Astrocyte (in vitro differentiated cells and primary cell): ENCODE measurements around the gene NRIP2. TPM values are rescaled to one million over a fixed set of nuclear protein-coding genes. Genes with fewer than 3 reads are reported as not detected.

ENCODE experiments used
- DNase-seq: peaks from one replicate; pipeline ENCODE4 v3.0.0-alpha.2; 2010; ENCODE audit warnings: low read depth
- FAIRE-seq: peaks from 2 replicates; lab custom pipeline; 2011; peaks lifted over from hg19 to GRCh38; lab: Jason Lieb, UNC
- H2AFZ ChIP-seq: 2 replicates; pipeline ENCODE4 v1.6.0; 2012; ENCODE audit warnings: low read depth, low read length, inconsistent platforms
- H3K27ac ChIP-seq: 2 replicates; pipeline ENCODE4 v1.5.1; 2011; ENCODE audit warnings: low read depth, low read length, inconsistent platforms
- H3K27me3 ChIP-seq: 2 replicates; pipeline ENCODE4 v1.6.0; 2011; ENCODE audit warnings: low read length, inconsistent platforms; ENCODE audit not compliant: insufficient read depth
- H3K36me3 ChIP-seq: 2 replicates; pipeline ENCODE4 v1.5.1; 2011; ENCODE audit warnings: low read length, inconsistent platforms; ENCODE audit not compliant: insufficient read depth
- H3K4me1 ChIP-seq: 2 replicates; pipeline ENCODE4 v1.5.1; 2011; ENCODE audit warnings: low read length, inconsistent platforms; ENCODE audit not compliant: insufficient read depth
- H3K4me2 ChIP-seq: 2 replicates; pipeline ENCODE4 v1.6.0; 2012; ENCODE audit warnings: low read length, inconsistent platforms
- H3K4me3 ChIP-seq: 2 replicates; pipeline ENCODE4 v1.5.1; 2011; ENCODE audit warnings: low read depth, mild to moderate bottlenecking, low read length, inconsistent platforms; ENCODE audit not compliant: insufficient read depth
- H3K79me2 ChIP-seq: 2 replicates; pipeline ENCODE4 v1.6.0; 2012; ENCODE audit warnings: mild to moderate bottlenecking, low read length, inconsistent platforms; ENCODE audit not compliant: insufficient read depth
- H3K9ac ChIP-seq: 2 replicates; pipeline ENCODE4 v1.6.0; 2012; ENCODE audit warnings: mild to moderate bottlenecking, low read length, inconsistent platforms
- H3K9me3 ChIP-seq: 2 replicates; pipeline ENCODE4 v1.5.1; 2012; ENCODE audit warnings: low read depth, mild to moderate bottlenecking, low read length, inconsistent platforms; ENCODE audit not compliant: insufficient read depth
- H4K20me1 ChIP-seq: 2 replicates; pipeline ENCODE4 v1.6.0; 2012; ENCODE audit warnings: low read length, inconsistent platforms; ENCODE audit not compliant: insufficient read depth
- H3K27ac Mint-ChIP-seq: one replicate; pipeline ENCODE4 v1.8.0; 2021; ENCODE audit warnings: mild to moderate bottlenecking, mixed read lengths; ENCODE audit not compliant: unreplicated experiment
- H3K27me3 Mint-ChIP-seq: one replicate; pipeline ENCODE4 v1.8.0; 2021; ENCODE audit warnings: low read depth, mixed read lengths; ENCODE audit not compliant: unreplicated experiment
- H3K36me3 Mint-ChIP-seq: one replicate; pipeline ENCODE4 v1.8.0; 2021; ENCODE audit warnings: low read depth, mixed read lengths; ENCODE audit not compliant: unreplicated experiment
- H3K4me1 Mint-ChIP-seq: one replicate; pipeline ENCODE4 v1.8.0; 2021; ENCODE audit warnings: low read depth, mixed read lengths; ENCODE audit not compliant: unreplicated experiment
- H3K4me3 Mint-ChIP-seq: one replicate; pipeline ENCODE4 v1.8.0; 2021; ENCODE audit warnings: mild to moderate bottlenecking, moderate library complexity, mixed read lengths; ENCODE audit not compliant: unreplicated experiment
- H3K9me3 Mint-ChIP-seq: one replicate; pipeline ENCODE4 v1.8.0; 2021; ENCODE audit warnings: mild to moderate bottlenecking, mixed read lengths; ENCODE audit not compliant: unreplicated experiment
- CTCF ChIP-seq: IDR thresholded peaks from 2 replicates; pipeline ENCODE4 v1.5.1; 2011; ENCODE audit warnings: low read depth, mild to moderate bottlenecking, inconsistent platforms, low read length, moderate library complexity; ENCODE audit not compliant: insufficient read depth
- EZH2 ChIP-seq: IDR thresholded peaks from 2 replicates; pipeline ENCODE4 v1.6.1; 2012; ENCODE audit warnings: mild to moderate bottlenecking, low read length, inconsistent platforms; ENCODE audit not compliant: insufficient read depth
- total RNA-seq: library from RNA; stranded (reverse); gene quantifications from 2 replicates; pipeline ENCODE4 v1.2.1, GENCODE V29; 2021

NRIP2 gene
- total RNA-seq, 1 donor from 2014 or later, result not detected

GRCh38 chr12:2826721-2827515 lies 7.9 kb downstream of the NRIP2 start:
- Histone ChIP-seq H3K27me3 (no peaks in the 10 kb centered on the region), H3K4me1 (peaks cover 9% of the 10 kb centered on the region), H3K36me3 (peaks cover 21% of the 10 kb centered on the region), H3K4me2 (peak overlapping the region; percentile 15), H3K9ac (no peak overlapping the region), H3K4me3 (no peak overlapping the region), H3K9me3 (no peaks in the 10 kb centered on the region), H3K27ac (no peak overlapping the region), H2AFZ (no peak overlapping the region), H3K79me2 (no peaks in the 10 kb centered on the region), H4K20me1 (no peaks in the 10 kb centered on the region)
- no peak for TF ChIP-seq EZH2
- TF ChIP-seq CTCF, result no peak
- Mint-ChIP-seq H3K27me3 (no peaks in the 10 kb centered on the region), H3K4me1 (peaks cover 5% of the 10 kb centered on the region), H3K4me3 (no peak overlapping the region), H3K27ac (no peak overlapping the region), H3K9me3 (peaks cover 1% of the 10 kb centered on the region), H3K36me3 (peaks cover 39% of the 10 kb centered on the region)
- FAIRE-seq (no peak), DNase-seq (no peak)

GRCh38 chr12:2826036-2826435 lies 8.8 kb downstream of the NRIP2 start:
- no peak overlapping the region for H2AFZ ChIP-seq
- no peaks in the 10 kb centered on the region for H4K20me1 ChIP-seq
- Mint-ChIP-seq H3K27ac (no peak overlapping the region), H3K9me3 (no peaks in the 10 kb centered on the region), H3K4me1 (peaks cover 5% of the 10 kb centered on the region), H3K27me3 (no peaks in the 10 kb centered on the region), H3K4me3 (no peak overlapping the region), H3K36me3 (peaks cover 37% of the 10 kb centered on the region)
- peaks cover 21% of the 10 kb centered on the region for H3K36me3 ChIP-seq
- H3K27me3 ChIP-seq, result no peaks in the 10 kb centered on the region
- no peak overlapping the region for H3K9ac ChIP-seq
- H3K9me3 ChIP-seq, result no peaks in the 10 kb centered on the region
- TF ChIP-seq CTCF, result no peak
- no peak for TF ChIP-seq EZH2
- DNase-seq, result no peak
- H3K4me2 ChIP-seq, result no peak overlapping the region
- no peaks in the 10 kb centered on the region for H3K79me2 ChIP-seq
- FAIRE-seq, result no peak
- H3K27ac ChIP-seq, result no peak overlapping the region
- no peak overlapping the region for H3K4me3 ChIP-seq
- peaks cover 9% of the 10 kb centered on the region for H3K4me1 ChIP-seq

DNA sequence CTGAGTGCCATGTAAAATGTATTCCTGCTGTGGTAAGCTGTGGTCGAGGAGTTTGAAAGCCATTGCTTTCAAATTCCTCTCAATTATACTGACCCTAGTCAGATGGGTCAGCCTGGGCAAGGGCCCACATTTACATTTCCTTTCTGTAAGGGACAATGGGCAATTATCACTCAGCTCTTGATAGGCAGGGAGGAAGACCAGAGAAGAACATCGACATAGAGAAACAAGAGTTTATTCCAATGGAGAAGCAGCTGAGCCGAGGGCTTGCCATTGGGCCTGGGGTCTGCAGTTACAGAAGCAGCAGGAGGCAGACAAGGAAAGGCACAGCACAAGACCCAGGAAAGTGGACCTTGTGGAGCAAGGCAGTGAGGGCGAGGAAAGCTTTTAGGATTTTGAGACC lies 9.7 kb downstream of the NRIP2 start:
- Histone ChIP-seq H3K4me3 (no peak overlapping the region), H3K4me2 (no peak overlapping the region)
- H3K36me3 Mint-ChIP-seq, result peaks cover 34% of the 10 kb centered on the region

More for the DNA sequence above, 9.7 kb downstream of the NRIP2 start:
- Histone ChIP-seq H3K9ac (no peak overlapping the region), H2AFZ (no peak overlapping the region), H3K4me1 (peaks cover 9% of the 10 kb centered on the region), H3K27ac (peak overlapping the region; percentile 43), H3K36me3 (peaks cover 21% of the 10 kb centered on the region), H3K79me2 (no peaks in the 10 kb centered on the region), H4K20me1 (no peaks in the 10 kb centered on the region), H3K9me3 (no peaks in the 10 kb centered on the region), H3K27me3 (no peaks in the 10 kb centered on the region)
- FAIRE-seq, result no peak
- Mint-ChIP-seq H3K4me3 (no peak overlapping the region), H3K27me3 (no peaks in the 10 kb centered on the region), H3K4me1 (peaks cover 5% of the 10 kb centered on the region), H3K27ac (no peak overlapping the region), H3K9me3 (no peaks in the 10 kb centered on the region)
- DNase-seq, result no peak
- TF ChIP-seq EZH2 (no peak), CTCF (no peak)
